GM12873 (cell line): ENCODE data around the gene HK3.

ENCODE experiments used
- CTCF ChIP-seq: IDR thresholded peaks from 2 replicates; pipeline ENCODE4 v1.5.1; 2012; ENCODE audit warnings: low read depth, mild to moderate bottlenecking, moderate library complexity, low read length, control low read depth; ENCODE audit not compliant: insufficient read depth; ENCODE audit errors: missing control alignments

Gene HK3

GRCh38 chr5:176856746-176857145 lies 42.4 kb downstream of the HK3 start:
- no peak for TF ChIP-seq CTCF

- TF ChIP-seq CTCF, result no peak
Measured at GRCh38 chr5:176855598-176855997, 43.5 kb downstream of the HK3 start.

GRCh38 chr5:176854164-176854563 lies 45.0 kb downstream of the HK3 start:
- TF ChIP-seq CTCF, result no peak

- TF ChIP-seq CTCF, result no peak
Measured at GRCh38 chr5:176853151-176853778, 45.9 kb downstream of the HK3 start.

GRCh38 chr5:176851871-176852658 lies 47.1 kb downstream of the HK3 start:
- TF ChIP-seq CTCF, result no peak

- TF ChIP-seq CTCF, result no peak
Measured at GRCh38 chr5:176851380-176851779, 47.8 kb downstream of the HK3 start.

- TF ChIP-seq CTCF, result no peak
Measured at GRCh38 chr5:176850371-176851245, 48.5 kb downstream of the HK3 start.
